Mononuclear cell (primary cell): ENCODE data around the gene HIKESHI. TPM values are rescaled to one million over a fixed set of nuclear protein-coding genes. Genes with fewer than 3 reads are reported as not detected.
A peak's percentile ranks its signal among the peaks of the same experiment; 100 is the strongest.
"Not testable (repeated sequence)": the region's sequence is repeated elsewhere in the genome, so short reads cannot be mapped to it uniquely, and the experiment has no call there.

Source experiments
- H3K27me3 ChIP-seq: 2 replicates; pipeline ENCODE4 v1.6.0; 2011; ENCODE audit warnings: low read length, control low read depth; ENCODE audit not compliant: insufficient read depth
- H3K4me1 ChIP-seq: 2 replicates; pipeline ENCODE4 v1.5.1; 2011; ENCODE audit warnings: mild to moderate bottlenecking, low read length, control low read depth; ENCODE audit not compliant: insufficient read depth
- H3K4me3 ChIP-seq: 2 replicates; pipeline ENCODE4 v1.5.1; 2011; ENCODE audit warnings: mild to moderate bottlenecking, low read length, moderate library complexity
- H3K9me3 ChIP-seq: 2 replicates; pipeline ENCODE4 v1.5.1; 2011; ENCODE audit warnings: low read depth, mild to moderate bottlenecking, control low read depth, low read length
- total RNA-seq: library from RNA; depleted of rRNA; stranded (reverse); fragments of >200 nt; gene quantifications from one replicate; pipeline ENCODE4 v1.2.3, GENCODE V29; 2012

The HIKESHI gene
- total RNA-seq, 1 donor: 10.8 TPM

DNA sequence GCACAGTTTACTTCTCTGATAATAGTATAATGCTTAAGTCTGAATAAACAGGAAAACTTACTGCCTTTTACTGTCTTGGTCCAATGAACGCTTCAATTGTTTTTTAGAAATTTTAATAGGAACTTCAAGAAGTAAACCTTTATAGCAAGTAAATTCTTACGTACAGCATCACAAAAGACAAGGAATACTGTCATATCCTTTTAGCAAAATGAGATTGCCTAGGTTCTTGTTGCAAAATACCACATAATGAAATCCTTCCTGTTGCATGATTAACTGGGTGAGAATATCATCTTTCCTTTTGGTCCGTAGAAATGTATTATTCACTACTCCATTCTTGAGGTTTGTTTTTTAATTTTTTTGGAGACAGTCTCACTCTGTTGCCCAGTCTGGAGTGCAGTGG is 22.3 kb upstream of the HIKESHI start:
- Histone ChIP-seq H3K27me3 (no peaks in the 10 kb centered on the region), H3K4me1 (no peaks in the 10 kb centered on the region), H3K9me3 (peaks cover 12% of the 10 kb centered on the region), H3K4me3 (no peak overlapping the region)

GRCh38 chr11:86287468-86287796 is 14.6 kb upstream of the HIKESHI start:
- Histone ChIP-seq H3K27me3 (no peaks in the 10 kb centered on the region), H3K4me3 (no peak overlapping the region), H3K9me3 (no peaks in the 10 kb centered on the region), H3K4me1 (peaks cover 9% of the 10 kb centered on the region)

DNA sequence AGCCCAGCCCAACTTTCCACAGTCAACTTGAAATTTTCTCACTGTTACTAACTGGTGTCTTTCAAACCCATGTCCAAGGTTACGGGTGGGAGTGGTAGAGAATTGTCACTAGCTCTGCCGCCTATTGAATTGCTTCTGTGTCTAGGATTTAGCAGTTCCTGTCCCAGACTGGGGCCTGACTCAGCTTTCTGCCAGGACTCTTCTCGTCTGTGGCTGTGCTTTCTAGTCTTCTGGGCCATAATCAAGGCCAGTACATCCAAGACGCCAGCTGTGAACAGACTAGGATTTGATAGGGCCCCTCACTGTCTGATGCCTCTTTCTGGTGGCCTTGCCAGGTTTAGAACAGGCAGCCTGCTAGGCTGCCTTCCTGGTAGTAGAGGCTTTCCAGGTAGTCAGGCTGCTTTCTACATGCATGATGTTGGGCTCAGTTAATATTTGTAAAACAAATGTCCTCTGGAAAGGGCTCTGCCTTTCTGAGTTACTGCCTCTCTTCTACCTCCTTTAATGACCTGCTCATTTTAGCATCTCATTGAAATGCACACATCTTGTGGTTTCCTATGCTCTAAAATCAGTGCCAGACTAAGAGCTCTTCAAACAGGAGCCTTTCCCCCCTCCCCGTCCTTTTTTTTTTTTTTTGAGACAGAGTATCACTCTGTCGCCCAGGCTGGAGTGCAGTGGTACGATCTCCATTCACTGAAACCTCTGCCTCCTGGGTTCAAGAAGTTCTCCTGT is 13.1 kb upstream of the HIKESHI start:
- Histone ChIP-seq H3K4me1 (peaks cover 9% of the 10 kb centered on the region), H3K4me3 (no peak overlapping the region), H3K9me3 (no peaks in the 10 kb centered on the region), H3K27me3 (no peaks in the 10 kb centered on the region)

- H3K9me3 ChIP-seq, H3K27me3 ChIP-seq, H3K4me1 ChIP-seq, H3K4me3 ChIP-seq: not testable (repeated sequence)
Measured at GRCh38 chr11:86289508-86290280, 12.3 kb upstream of the HIKESHI start.

- no peaks in the 10 kb centered on the region for H3K27me3 ChIP-seq
- H3K9me3 ChIP-seq: no peaks in the 10 kb centered on the region
- peaks cover 9% of the 10 kb centered on the region for H3K4me1 ChIP-seq
- no peak overlapping the region for H3K4me3 ChIP-seq
Measured at GRCh38 chr11:86291466-86292262, 10.4 kb upstream of the HIKESHI start.

GRCh38 chr11:86292912-86293616 is 9.0 kb upstream of the HIKESHI start:
- Histone ChIP-seq H3K4me1 (peaks cover 4% of the 10 kb centered on the region), H3K27me3 (no peaks in the 10 kb centered on the region), H3K9me3 (no peaks in the 10 kb centered on the region), H3K4me3 (no peak overlapping the region)

GRCh38 chr11:86294026-86294425 is 8.0 kb upstream of the HIKESHI start:
- no peak overlapping the region for H3K4me3 ChIP-seq
- H3K27me3 ChIP-seq: no peaks in the 10 kb centered on the region
- H3K9me3 ChIP-seq: no peaks in the 10 kb centered on the region
- peaks cover 1% of the 10 kb centered on the region for H3K4me1 ChIP-seq

DNA sequence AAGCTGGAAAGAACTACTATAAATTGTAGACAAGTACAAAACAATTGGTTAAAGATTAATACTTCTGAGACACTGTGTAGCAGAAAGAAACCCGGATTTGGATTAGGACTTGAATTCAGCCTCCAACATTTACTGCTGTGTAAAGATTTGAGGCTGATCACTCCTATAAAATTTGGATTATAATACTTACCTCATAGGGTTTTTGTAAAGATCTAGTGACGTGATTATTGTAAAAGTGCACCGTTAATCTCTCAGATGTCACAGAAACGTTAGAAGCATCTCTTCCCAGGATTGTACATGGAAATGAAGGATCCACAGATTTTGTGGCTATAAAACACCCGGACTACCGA is 323 bp upstream of the HIKESHI start:
- H3K4me1 ChIP-seq: peaks cover 9% of the 10 kb centered on the region
- no peaks in the 10 kb centered on the region for H3K9me3 ChIP-seq
- no peaks in the 10 kb centered on the region for H3K27me3 ChIP-seq
- peak overlapping the region; percentile 73 for H3K4me3 ChIP-seq

GRCh38 chr11:86303257-86303656 is 1.2 kb downstream of the HIKESHI start:
- Histone ChIP-seq H3K27me3 (no peaks in the 10 kb centered on the region), H3K9me3 (no peaks in the 10 kb centered on the region), H3K4me3 (no peak overlapping the region), H3K4me1 (peaks cover 9% of the 10 kb centered on the region)

- H3K9me3 ChIP-seq, H3K4me3 ChIP-seq, H3K27me3 ChIP-seq, H3K4me1 ChIP-seq: not testable (repeated sequence)
Measured at GRCh38 chr11:86308710-86309109, 6.7 kb downstream of the HIKESHI start.

DNA sequence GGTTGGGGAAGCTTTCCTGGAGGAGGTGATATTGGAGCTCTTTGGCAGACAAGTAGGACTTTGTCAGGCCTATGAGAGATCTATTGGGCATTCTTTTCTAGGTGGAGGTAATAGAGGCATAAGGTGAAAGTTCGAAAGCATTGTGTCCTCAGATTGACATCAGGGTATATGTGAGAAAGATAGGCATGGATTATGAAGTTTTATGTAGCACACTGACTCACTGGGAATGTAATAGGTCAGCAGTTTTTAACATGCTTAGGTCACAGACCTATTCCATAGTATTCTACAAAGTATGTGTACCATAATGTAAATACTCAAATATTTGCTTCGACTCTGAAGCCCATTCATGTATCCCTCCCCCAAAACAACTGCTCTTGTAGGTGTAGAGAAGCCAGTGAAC is 11.8 kb downstream of the HIKESHI start:
- no peaks in the 10 kb centered on the region for H3K27me3 ChIP-seq
- no peak overlapping the region for H3K4me3 ChIP-seq
- H3K9me3 ChIP-seq: no peaks in the 10 kb centered on the region
- H3K4me1 ChIP-seq: no peaks in the 10 kb centered on the region

DNA sequence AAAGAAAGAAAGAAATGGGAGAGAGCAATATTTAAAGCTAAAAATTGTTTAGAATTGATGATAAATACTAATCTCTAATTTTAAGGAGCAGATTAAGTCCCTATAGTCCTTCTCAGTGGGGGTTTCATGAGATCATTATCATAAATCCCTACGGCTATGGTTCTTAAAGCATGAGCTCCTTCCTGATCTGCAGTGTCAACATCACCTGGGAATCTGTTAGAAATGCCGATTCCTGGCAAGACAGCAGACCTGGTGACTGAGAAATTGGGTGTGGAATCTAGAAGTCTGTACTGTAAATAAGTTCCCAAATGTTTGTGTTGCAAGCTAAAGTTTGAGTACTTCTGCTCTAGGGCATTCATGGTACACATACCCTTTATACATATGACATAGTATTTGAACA is 12.6 kb downstream of the HIKESHI start:
- Histone ChIP-seq H3K9me3 (no peaks in the 10 kb centered on the region), H3K27me3 (no peaks in the 10 kb centered on the region), H3K4me1 (no peaks in the 10 kb centered on the region), H3K4me3 (no peak overlapping the region)

- no peaks in the 10 kb centered on the region for H3K4me1 ChIP-seq
- no peaks in the 10 kb centered on the region for H3K9me3 ChIP-seq
- H3K27me3 ChIP-seq: no peaks in the 10 kb centered on the region
Measured at GRCh38 chr11:86335131-86335767, 33.2 kb downstream of the HIKESHI start.

DNA sequence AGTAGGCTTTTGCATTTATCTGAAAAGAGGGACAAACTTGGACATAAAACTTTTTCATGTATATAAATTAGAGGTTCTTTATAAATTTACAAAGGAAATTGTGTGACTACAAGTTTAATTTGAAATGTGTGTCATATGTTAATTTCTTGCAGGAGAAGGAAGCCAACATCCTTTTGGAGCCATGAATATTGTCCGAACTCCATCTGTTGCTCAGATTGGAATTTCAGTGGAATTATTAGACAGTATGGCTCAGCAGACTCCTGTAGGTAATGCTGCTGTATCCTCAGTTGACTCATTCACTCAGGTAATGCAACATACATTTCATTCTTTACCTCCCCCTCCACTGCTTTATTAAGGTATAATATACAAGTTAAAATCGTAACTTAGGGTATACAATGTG is 35.2 kb downstream of the HIKESHI start:
- no peaks in the 10 kb centered on the region for H3K4me1 ChIP-seq
- H3K4me3 ChIP-seq: no peak overlapping the region
- no peaks in the 10 kb centered on the region for H3K27me3 ChIP-seq
- no peaks in the 10 kb centered on the region for H3K9me3 ChIP-seq

More at GRCh38 chr11:86335131-86335767, 33.2 kb downstream of the HIKESHI start:
- H3K4me3 ChIP-seq: no peak overlapping the region
